NCI-H748 treated with DMSO at 0.1 percent for 48 hours (cell line): ENCODE measurements around the gene FITM1.

ENCODE experiments used
- DNase-seq: peaks from one replicate; lab custom pipeline; 2025; lab: John Stamatoyannopoulos, UW

The FITM1 gene

DNA sequence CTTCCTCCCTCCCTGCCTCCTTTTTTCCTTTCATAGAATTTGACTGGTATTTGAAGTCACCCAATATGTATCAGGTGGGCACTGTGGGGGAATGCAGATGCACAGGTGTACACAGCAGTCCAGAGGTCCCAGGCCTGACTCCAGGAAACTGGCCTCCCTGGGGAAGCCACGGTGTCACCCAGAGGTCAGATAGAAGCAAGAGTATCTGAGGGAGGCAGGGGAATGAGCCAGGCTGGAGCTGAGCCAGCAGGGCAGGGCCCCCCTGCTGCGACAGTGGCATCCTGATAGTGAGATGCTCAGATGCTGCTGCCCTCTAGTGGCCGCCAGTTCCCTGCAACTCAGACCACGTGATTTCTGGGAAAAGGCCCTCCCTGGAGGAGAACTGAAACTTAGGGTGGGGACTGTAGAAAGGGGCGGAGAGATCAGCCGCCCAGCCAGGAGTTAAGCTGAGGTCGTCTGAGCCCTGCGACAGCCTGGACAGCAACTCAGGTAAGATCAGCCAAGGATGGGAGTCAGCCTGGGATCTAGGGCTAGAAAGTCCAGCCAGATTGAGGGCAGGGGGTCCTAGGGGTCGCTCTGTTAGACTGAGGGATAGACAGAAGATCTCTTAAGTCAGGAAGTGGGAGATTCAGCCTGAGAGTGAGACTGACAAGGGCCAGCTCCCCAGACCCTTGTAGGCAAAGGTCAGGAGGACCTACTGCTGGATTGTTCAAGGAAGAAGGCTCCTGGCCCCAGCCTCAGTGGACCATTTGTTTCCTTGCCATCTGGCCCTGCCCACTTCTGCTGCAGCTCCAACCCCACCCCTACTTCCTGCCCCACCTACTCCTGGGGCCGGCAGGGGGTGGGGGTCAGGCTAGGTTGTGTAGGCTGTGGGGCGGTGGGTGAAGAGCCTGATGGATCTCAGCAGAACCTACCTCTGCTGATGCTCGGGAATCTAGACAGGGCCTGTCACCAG is 30.7 kb downstream of the FITM1 start, which contains the start of gene IRF9:
Gene IRF9, plus strand, starts transcription at position 416 of the 955 bp plus-strand sequence. CDS start 880 bp downstream, outside the sequence.
- peak; percentile 94 for DNase-seq

DNA sequence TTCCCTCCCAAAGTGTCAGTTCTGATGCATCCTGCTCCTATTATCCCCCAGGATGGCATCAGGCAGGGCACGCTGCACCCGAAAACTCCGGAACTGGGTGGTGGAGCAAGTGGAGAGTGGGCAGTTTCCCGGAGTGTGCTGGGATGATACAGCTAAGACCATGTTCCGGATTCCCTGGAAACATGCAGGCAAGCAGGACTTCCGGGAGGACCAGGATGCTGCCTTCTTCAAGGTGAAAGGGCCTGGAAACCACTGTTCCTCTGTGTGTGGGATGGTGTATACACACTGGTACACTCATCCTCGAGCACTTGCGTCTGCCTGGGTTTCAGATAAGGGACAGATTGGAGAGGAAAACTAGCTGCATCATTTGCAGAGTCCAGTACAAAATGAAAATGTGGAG is 31.6 kb downstream of the FITM1 start:
- no peak for DNase-seq

DNA sequence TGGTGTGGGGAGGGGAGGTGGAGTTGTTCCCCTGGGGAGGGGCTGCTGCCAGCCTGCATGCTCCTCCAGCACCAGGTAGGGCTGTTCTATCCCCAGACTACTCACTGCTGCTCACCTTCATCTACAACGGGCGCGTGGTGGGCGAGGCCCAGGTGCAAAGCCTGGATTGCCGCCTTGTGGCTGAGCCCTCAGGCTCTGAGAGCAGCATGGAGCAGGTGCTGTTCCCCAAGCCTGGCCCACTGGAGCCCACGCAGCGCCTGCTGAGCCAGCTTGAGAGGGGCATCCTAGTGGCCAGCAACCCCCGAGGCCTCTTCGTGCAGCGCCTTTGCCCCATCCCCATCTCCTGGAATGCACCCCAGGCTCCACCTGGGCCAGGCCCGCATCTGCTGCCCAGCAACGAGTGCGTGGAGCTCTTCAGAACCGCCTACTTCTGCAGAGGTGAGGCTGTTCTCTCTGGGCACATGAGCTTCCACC is 34.1 kb downstream of the FITM1 start:
- no peak for DNase-seq

DNA sequence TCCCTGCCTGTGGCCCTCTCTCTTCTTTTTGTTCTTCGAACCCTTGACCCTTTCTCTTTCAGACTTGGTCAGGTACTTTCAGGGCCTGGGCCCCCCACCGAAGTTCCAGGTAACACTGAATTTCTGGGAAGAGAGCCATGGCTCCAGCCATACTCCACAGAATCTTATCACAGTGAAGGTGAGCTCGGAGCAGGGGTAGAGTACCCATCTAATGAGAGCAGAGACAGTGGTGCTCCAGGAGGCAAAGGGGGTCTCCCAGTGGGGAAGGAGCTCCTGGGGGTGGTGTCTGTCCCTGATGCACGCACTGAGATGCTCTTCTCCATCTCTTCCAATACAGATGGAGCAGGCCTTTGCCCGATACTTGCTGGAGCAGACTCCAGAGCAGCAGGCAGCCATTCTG is 35.3 kb downstream of the FITM1 start:
- DNase-seq: no peak

DNA sequence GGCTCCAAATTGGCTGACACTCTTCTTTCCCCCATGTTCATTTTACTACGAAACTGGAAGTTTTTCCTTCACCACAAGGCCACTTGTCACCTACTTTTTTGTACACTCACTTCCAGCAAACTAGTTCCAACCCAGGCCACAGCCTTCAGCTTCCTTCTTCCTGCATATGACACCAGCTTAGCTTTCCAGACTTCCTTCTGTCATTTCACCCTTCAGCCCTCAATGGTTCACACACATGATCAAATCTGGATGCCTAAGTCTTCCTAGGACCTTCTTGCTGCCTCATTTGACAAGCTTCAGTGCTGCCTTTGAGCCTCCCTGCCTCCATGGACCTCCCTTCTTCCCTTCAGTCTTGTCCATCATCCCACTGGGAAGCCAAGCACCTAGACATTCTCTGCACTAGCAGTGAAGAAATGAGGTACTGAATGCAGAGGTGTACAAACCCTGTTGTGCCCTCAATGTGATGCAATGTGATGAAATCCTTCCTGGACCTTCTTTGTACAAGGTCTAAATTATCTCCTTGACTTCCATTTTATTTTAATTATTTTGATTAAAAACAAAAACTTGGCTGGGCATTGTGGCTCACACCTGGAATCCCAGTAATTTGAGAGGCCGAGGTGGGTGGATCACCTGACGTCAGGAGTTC is 37.1 kb downstream of the FITM1 start:
- DNase-seq: no peak

DNA sequence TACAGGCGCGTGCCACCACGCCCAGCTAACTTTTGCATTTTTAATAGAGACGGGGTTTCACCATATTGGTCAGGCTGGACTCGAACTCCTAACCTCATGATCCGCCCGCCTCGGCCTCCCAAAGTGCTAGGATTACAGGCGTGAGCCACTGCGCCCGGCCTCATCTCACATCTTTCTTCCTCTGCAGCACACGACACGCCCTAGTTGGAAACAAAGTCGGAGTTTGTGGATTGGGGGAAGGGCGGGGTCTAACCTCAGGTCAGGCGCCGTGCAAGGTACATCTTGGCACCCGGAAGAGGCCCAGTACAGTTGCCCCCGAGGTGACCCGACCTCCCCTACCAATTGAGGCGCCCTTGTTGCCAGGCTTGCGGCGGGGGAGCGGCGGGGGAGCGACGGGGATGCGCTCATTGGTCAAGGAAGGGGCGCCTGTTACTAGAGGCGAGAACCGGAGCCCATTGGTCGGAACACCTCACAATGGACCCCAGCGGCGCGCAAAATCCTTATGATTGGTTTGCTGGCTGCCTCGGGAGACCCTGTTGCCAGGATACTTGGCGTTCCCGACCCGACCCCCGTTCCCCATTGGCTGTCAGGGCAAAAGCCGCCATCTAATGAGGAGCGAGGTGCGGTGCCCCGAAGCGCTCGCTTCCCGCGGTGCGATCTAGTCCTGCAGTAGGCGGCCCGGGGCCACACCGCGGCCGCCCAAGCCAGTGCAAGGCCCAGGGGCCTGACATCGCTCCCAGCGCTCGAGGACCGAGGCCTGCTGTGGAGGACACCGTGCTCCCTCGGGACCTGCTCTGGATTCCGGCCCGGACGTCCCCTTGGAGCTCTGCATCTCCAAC is 41.2 kb downstream of the FITM1 start, which contains the start of gene REC8:
Gene REC8, plus strand, starts transcription at position 659 of the 839 bp plus-strand sequence. CDS start 473 bp downstream, outside the sequence.
- DNase-seq: peak; percentile 84

DNA sequence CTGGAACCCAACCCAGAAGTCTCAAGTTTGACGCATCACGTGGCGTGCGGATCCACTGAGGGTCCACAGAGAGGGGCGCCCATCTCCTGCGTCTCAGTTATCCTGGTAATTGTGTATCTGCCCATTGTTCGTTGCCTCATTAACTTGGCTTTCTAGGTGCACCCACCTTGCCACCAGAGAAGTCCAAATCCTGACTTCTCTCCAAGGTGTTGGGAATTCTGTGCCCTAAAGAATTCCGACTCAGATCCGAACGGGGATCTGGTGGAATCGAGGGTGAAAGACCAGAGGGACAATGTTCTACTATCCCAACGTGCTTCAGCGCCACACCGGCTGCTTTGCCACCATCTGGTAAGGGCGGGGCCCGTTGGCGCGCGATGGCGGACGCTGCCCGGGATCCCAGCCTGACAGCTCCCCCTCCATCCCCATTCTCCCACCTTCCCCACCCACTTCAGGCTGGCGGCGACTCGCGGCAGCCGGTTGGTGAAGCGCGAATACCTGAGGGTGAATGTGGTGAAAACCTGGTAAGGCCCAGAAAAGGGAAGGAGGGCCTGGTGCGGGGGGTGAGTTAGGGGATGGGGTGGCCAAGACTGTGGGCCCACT is 41.9 kb downstream of the FITM1 start:
- DNase-seq: no peak

DNA sequence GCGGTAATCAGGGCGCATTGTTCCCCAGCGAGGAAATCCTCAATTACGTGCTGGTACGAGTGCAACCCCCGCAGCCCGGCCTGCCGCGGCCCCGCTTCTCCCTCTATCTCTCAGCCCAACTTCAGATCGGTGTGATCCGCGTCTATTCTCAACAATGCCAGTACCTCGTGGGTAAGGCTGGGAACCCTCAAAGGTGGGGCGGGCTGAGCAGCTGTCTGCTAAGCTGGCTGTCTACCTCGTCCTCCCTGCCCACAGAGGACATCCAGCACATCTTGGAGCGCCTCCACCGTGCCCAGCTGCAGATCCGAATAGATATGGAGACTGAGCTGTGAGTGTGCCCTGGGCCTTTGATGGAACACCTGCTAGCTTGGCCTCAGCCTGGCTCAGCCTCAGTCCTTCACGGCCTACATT is 42.4 kb downstream of the FITM1 start:
- DNase-seq: no peak

DNA sequence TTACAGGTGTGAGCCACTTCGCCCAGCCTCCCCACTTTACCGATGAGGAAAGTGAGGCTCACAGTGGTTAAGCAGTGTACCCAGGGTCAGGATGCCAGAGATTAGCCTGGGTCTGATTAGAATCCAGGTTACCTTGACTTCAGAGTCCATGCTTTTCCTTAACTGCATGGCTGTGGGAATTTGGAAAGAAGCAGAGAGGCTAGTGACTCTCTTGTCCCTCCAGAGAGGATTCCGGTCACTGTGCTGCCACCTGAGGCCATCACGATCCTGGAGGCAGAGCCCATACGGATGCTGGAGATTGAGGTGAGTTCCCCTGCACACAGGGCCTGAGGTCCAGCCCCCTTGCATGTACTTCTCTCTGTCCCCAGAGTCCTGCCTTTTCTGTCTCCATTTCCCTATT is 46.1 kb downstream of the FITM1 start:
- DNase-seq: no peak

DNA sequence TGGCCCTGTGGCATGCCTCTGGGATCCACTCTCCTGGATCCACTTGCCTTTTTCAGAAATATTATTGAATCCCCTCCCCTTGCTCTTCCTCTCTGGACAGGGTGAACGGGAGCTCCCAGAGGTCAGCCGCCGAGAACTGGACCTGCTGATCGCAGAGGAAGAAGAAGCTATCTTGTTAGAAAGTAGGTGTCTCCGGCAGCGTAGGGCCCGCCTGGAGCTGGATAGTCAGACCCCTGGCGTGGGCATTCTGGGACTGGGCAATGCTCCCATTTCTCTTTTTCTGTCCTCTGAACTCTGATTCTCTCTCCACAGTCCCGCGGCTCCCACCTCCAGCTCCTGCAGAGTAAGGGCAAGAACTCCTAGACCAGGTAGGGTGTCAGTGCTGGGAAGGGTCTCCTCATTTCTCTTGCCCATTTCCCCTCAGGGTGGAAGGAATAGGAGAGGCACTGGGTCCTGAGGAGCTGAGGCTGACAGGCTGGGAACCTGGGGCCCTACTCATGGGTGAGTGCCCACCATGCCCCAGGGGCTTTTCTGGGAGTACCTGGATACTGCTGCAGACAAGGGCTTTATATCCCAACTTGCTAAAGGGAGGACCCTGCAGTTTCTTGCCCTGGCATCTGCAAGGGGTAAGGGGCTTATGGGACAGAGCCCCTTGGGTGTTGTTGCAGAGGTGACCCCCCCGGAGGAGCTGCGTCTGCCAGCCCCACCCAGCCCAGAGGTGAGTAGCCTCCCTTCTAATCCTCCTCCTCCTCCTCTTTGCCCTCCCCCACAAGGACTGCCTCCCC is 46.8 kb downstream of the FITM1 start:
- no peak for DNase-seq

DNA sequence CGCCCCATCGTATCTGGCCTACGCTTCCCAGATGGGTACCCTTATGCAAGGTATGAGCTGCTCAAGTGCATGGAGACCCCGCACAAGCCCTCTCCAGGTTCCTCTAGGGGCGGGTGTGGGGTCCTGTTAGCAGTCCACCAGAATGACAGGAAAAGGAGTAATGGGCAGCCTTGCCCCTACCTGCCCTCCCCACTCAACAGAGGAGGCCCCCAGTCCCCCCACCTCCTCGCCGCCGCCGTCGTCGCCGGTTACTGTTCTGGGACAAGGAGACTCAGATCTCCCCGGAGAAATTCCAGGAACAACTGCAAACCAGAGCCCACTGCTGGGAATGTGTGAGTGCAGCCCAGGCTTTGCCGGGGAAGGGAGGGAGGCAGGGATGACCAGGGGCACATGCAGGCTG is 47.4 kb downstream of the FITM1 start:
- no peak for DNase-seq

DNA sequence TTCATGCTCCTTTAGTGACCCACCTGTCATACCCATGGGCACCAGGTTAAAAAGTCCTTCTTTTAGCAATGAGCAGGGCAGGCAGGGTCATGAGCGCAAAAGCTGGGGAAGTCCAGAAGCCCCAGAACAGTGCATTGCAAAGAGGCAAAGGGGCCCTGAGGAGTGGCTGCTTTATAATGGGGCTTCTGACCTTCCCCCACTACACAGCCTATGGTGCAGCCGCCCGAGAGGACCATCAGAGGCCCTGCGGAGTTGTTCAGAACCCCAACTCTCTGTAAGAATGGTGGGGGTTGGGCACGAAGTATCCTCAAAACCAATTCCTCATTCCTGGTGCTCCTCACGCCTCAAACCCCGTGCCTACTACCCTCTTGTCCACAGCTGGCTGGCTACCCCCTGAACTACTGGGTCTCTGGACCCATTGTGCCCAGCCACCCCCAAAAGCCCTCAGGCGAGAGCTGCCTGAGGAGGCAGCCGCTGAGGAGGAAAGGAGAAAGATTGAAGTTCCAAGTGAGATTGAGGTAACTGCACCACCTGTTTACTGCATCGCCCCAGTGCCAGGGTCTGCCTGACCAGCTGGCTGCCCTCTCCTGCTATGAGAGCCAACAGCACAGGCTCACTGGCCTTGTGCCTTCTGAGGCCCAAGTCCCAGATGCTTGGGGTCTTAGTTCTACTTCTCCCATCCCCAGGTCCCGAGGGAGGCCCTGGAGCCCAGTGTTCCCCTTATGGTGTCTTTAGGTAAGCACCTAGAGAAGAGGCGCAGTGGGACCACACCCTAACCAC is 48.1 kb downstream of the FITM1 start:
- no peak for DNase-seq

DNA sequence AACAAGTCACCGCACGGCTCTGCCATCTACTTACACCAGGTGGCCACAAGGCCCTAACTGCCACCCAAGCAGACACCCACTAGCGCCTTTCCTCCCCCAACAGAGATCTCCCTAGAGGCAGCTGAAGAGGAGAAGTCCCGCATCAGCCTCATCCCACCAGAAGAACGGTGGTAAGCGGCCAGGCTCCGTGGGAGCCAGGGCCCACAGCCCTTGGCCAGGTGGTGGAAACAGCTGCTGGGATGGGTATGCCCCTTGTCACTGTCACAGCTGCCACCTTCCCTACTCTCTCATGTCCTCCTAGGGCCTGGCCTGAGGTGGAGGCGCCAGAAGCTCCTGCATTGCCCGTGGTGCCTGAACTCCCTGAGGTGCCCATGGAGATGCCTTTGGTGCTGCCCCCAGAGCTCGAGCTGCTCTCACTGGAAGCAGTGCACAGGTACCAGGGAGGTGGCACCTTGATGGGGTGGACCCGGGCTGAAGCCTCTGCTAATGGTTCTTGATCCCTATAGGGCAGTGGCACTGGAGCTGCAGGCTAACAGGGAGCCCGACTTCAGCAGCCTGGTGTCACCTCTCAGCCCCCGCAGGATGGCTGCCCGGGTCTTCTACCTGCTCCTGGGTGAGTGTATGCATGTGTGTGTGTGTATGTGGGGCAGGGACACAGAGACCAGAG is 49.0 kb downstream of the FITM1 start:
- DNase-seq: no peak

DNA sequence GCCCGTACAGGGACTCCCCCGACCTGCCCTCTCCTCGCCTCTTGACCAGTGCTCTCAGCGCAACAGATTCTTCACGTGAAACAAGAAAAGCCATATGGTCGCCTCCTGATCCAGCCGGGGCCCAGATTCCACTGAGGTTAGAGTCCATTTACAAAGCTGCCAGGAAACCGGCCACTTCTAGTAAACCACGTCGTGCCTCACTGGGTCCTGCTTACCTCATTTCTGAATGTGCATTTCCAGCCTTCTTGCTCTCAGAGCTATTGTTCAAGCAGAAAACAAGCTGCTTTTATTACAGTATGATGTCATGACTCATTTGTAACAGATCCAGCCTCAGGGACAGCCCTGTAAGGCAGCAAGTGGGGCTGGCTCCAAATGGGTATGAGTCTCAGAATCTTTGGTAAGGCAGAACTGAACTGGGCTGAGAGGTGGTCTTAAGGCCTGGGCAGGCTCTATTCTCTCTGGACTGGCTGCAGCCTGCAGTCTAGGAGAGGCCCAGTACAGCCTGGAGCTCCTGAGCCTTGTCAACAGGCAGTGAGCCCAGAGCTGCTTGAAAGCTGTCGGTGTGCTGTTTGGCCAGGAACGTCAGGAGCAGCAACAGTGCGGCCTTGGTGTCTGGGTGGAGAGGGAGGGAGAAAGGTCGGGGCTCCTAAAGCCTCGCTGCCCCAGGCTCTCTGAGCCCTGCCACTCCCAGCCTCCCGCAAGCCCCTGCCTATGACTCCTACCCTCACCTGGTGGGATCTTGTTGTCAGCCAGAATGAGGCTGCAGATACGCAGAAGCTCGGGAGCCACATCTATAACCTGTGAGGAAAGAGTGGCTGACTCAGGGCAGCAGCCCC is 49.7 kb downstream of the FITM1 start:
- no peak for DNase-seq

DNA sequence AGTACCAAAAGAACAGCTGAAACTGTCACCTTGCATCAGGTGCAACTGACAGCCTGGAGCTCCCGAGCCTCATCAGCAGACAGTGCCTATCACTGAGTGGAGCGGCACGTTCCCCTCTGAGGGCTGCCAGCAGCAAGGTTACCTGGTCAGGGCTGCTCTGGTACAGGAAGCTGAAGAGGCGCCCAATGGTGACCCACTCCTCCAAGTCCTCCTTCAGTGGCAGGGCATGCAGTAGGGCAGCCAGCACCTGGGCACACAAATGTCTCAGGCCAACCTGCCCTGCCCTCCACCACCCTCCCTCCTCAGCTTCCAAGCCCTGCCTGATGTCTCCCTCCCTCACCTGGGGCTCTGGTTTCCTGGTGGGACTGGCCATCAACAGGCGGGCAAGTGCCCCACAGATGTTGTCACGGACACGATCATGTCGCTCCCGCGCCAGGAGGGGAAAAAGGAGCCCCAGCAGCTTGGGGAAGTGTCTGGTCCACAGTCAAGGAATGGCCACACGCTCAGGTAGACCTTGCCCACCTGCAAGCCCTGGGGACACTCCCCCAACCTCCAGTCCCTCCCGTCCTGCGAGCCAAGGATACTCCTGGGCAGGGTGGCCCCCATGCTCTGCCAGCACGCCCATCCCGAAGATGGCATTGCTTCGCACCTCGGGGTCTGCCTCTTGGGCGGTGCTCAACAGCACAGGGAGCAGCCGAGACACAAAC is 51.1 kb downstream of the FITM1 start:
- no peak for DNase-seq
